Glutamatergic neuron (in vitro differentiated cells): ENCODE results near the gene RGL2. TPM values are rescaled to one million over a fixed set of nuclear protein-coding genes. Genes with fewer than 3 reads are reported as not detected.

Experiments used
- DNase-seq: peaks from one replicate; pipeline ENCODE4 v3.0.0; 2022
- H3K27ac Mint-ChIP-seq: one replicate; pipeline ENCODE4 v1.8.0; 2020; ENCODE audit warnings: mild to moderate bottlenecking, mixed read lengths, inconsistent platforms; ENCODE audit not compliant: unreplicated experiment
- H3K27me3 Mint-ChIP-seq: one replicate; pipeline ENCODE4 v1.8.0; 2020; ENCODE audit warnings: mild to moderate bottlenecking, moderate library complexity, mixed read lengths, inconsistent platforms; ENCODE audit not compliant: unreplicated experiment
- H3K36me3 Mint-ChIP-seq: one replicate; pipeline ENCODE4 v1.8.0; 2020; ENCODE audit warnings: mild to moderate bottlenecking, mixed read lengths, inconsistent platforms; ENCODE audit not compliant: unreplicated experiment
- H3K4me1 Mint-ChIP-seq: one replicate; pipeline ENCODE4 v1.8.0; 2020; ENCODE audit warnings: mild to moderate bottlenecking, low read depth, mixed read lengths, inconsistent platforms; ENCODE audit not compliant: unreplicated experiment
- H3K4me3 Mint-ChIP-seq: one replicate; pipeline ENCODE4 v1.8.0; 2020; ENCODE audit warnings: mild to moderate bottlenecking, mixed read lengths, inconsistent platforms; ENCODE audit not compliant: unreplicated experiment
- H3K9me3 Mint-ChIP-seq: one replicate; pipeline ENCODE4 v1.8.0; 2020; ENCODE audit warnings: mild to moderate bottlenecking, moderate library complexity, mixed read lengths, inconsistent platforms; ENCODE audit not compliant: unreplicated experiment
- CTCF ChIP-seq: fragments of 200-600 bp; sonication (generic); IDR thresholded peaks from one replicate; pipeline ENCODE4 v1.5.0; 2021; ENCODE audit not compliant: partially characterized antibody, unreplicated experiment
- total RNA-seq: library from RNA; stranded (reverse); fragmentation: NEBNext Ultra II Directional; extraction: Animal tissue kit (Norgen Biotek cat#: 25700); gene quantifications from one replicate; pipeline ENCODE4 v1.2.1, GENCODE V29; 2021; ENCODE audit not compliant: unreplicated experiment

RGL2 gene
- total RNA-seq, 1 donor from 2014 or later, result 61.3 TPM

- Mint-ChIP-seq H3K9me3 (peaks cover 3% of the 10 kb centered on the region), H3K27ac (no peak overlapping the region), H3K4me1 (no peaks in the 10 kb centered on the region), H3K27me3 (no peaks in the 10 kb centered on the region), H3K4me3 (no peak overlapping the region), H3K36me3 (no peaks in the 10 kb centered on the region)
- no peak for TF ChIP-seq CTCF
- no peak for DNase-seq
These were observed 32.0 kb upstream of the RGL2 start for GRCh38 chr6:33330736-33331135.

GRCh38 chr6:33329058-33329457 lies 30.3 kb upstream of the RGL2 start:
- H3K4me3 Mint-ChIP-seq, result no peak overlapping the region
- H3K27ac Mint-ChIP-seq, result no peak overlapping the region
- no peak for TF ChIP-seq CTCF

GRCh38 chr6:33324125-33324524 lies 25.4 kb upstream of the RGL2 start:
- Mint-ChIP-seq H3K27me3 (peaks cover 19% of the 10 kb centered on the region), H3K9me3 (peaks cover 10% of the 10 kb centered on the region), H3K27ac (peak overlapping the region; percentile 97), H3K4me3 (peak overlapping the region; percentile 93), H3K4me1 (peaks cover 17% of the 10 kb centered on the region), H3K36me3 (no peaks in the 10 kb centered on the region)
- no peak for TF ChIP-seq CTCF
- no peak for DNase-seq

More at GRCh38 chr6:33329058-33329457, 30.3 kb upstream of the RGL2 start:
- H3K36me3 Mint-ChIP-seq, result no peaks in the 10 kb centered on the region
- peaks cover 2% of the 10 kb centered on the region for H3K27me3 Mint-ChIP-seq
- peaks cover 3% of the 10 kb centered on the region for H3K9me3 Mint-ChIP-seq
- peaks cover 3% of the 10 kb centered on the region for H3K4me1 Mint-ChIP-seq
- DNase-seq, result no peak

- H3K9me3 Mint-ChIP-seq, result peaks cover 12% of the 10 kb centered on the region
- no peaks in the 10 kb centered on the region for H3K36me3 Mint-ChIP-seq
- H3K4me3 Mint-ChIP-seq, result peak overlapping the region; percentile 93
- peaks cover 19% of the 10 kb centered on the region for H3K27me3 Mint-ChIP-seq
- H3K4me1 Mint-ChIP-seq, result peaks cover 19% of the 10 kb centered on the region
- no peak for TF ChIP-seq CTCF
- peak overlapping the region; percentile 97 for H3K27ac Mint-ChIP-seq
- peak; percentile 70 for DNase-seq
These were observed 24.8 kb upstream of the RGL2 start for GRCh38 chr6:33323623-33323948.

- H3K9me3 Mint-ChIP-seq, result peaks cover 20% of the 10 kb centered on the region
- H3K27me3 Mint-ChIP-seq, result peaks cover 19% of the 10 kb centered on the region
- H3K4me1 Mint-ChIP-seq, result peaks cover 22% of the 10 kb centered on the region
- DNase-seq, result no peak
- no peaks in the 10 kb centered on the region for H3K36me3 Mint-ChIP-seq
- peak overlapping the region; percentile 93 for H3K4me3 Mint-ChIP-seq
- no peak for TF ChIP-seq CTCF
- H3K27ac Mint-ChIP-seq, result peak overlapping the region; percentile 52
These were observed 22.5 kb upstream of the RGL2 start for GRCh38 chr6:33321227-33321626.
